NK-92 (cell line): Measurements from ENCODE around the gene EXOC8.

Experiments
- DNase-seq: peaks from one replicate; lab custom pipeline; 2025; ENCODE audit not compliant: unreplicated experiment; lab: John Stamatoyannopoulos, UW

Gene EXOC8

GRCh38 chr1:231337472-231338269 is at the start of gene EXOC8:
Gene EXOC8, minus strand, starts transcription at chr1:231337852. Its CDS starts 107 bp downstream, at chr1:231337745.
- DNase-seq = peak; percentile 90

GRCh38 chr1:231386466-231386865 is 48.8 kb upstream of the EXOC8 start:
- DNase-seq = no peak

- no peak for DNase-seq
Observed at GRCh38 chr1:231385416-231385748, 47.7 kb upstream of the EXOC8 start.

GRCh38 chr1:231384696-231385415 is 47.2 kb upstream of the EXOC8 start:
- DNase-seq = no peak

GRCh38 chr1:231383159-231383860 is 45.7 kb upstream of the EXOC8 start:
- DNase-seq = no peak

- DNase-seq = no peak
Observed at GRCh38 chr1:231382426-231382825, 44.8 kb upstream of the EXOC8 start.

GRCh38 chr1:231381729-231382128 is 44.1 kb upstream of the EXOC8 start:
- no peak for DNase-seq

- no peak for DNase-seq
Observed at GRCh38 chr1:231376875-231377549, 39.4 kb upstream of the EXOC8 start.

- DNase-seq = no peak
Observed at GRCh38 chr1:231376101-231376500, 38.4 kb upstream of the EXOC8 start.

GRCh38 chr1:231374394-231374793 is 36.7 kb upstream of the EXOC8 start:
- no peak for DNase-seq

- no peak for DNase-seq
Observed at GRCh38 chr1:231372501-231372900, 34.8 kb upstream of the EXOC8 start.

- DNase-seq = no peak
Observed at GRCh38 chr1:231369282-231369681, 31.6 kb upstream of the EXOC8 start.

- no peak for DNase-seq
Observed at GRCh38 chr1:231364192-231364591, 26.5 kb upstream of the EXOC8 start.

GRCh38 chr1:231363624-231364023 is 26.0 kb upstream of the EXOC8 start:
- no peak for DNase-seq

GRCh38 chr1:231362325-231362724 is 24.7 kb upstream of the EXOC8 start:
- no peak for DNase-seq

GRCh38 chr1:231359113-231359512 is 21.5 kb upstream of the EXOC8 start:
- DNase-seq = no peak

- no peak for DNase-seq
Observed at GRCh38 chr1:231357831-231358354, 20.2 kb upstream of the EXOC8 start.

GRCh38 chr1:231357187-231357772 is 19.6 kb upstream of the EXOC8 start:
- no peak for DNase-seq

- no peak for DNase-seq
Observed at GRCh38 chr1:231355171-231355570, 17.5 kb upstream of the EXOC8 start.

GRCh38 chr1:231354330-231355020 is 16.8 kb upstream of the EXOC8 start:
- no peak for DNase-seq
